HL-60/S4 treated with retinoic acid at 250 ng/mL for 4 days and 3 days (cell line): ENCODE measurements around the gene PRKD2.
"Not testable (repeated sequence)": the region's sequence is repeated elsewhere in the genome, so short reads cannot be mapped to it uniquely, and the experiment has no call there.

ENCODE experiments used
- in situ Hi-C: fragments of 300-500 bp; cut with MboI; formaldehyde crosslinking; loops from 2 replicates; pipeline ENCODE4 v1.7.0; 2022; ENCODE audit warnings: low sequenced_read_pairs

PRKD2 gene

GRCh38 chr19:46635920-46636761, 80.8 kb downstream of the PRKD2 start, which contains the start of gene GNG8:
Gene GNG8, minus strand, starts transcription at chr19:46636202. Its CDS starts 1,520 bp downstream, at chr19:46634682.
- in situ Hi-C loops = no loop called here

GRCh38 chr19:46634656-46635218, 82.2 kb downstream of the PRKD2 start:
- in situ Hi-C loops = no loop called here

- in situ Hi-C loops = no loop called here
Observed at GRCh38 chr19:46634045-46634655, 82.8 kb downstream of the PRKD2 start.

DNA sequence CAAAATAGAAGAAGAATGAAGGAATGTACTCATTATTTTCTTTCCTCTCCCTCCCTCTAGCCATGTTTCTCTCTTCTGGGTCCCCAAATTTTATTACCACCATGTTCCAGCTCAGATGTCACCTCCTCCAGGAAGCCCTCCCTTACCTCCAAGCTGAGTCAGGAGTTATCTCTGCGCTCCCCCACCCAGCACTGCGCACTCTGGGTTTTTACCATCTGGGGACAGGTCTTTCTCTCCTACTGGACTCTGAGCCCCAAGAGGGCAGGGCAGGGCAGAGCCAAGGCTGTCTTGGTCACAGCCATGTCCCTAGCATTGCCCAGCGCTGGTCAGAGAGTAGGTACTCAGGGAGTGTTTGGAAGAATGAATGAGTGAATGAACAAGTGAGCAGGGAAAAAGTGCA, 83.8 kb downstream of the PRKD2 start:
- in situ Hi-C loops = no loop called here

GRCh38 chr19:46631481-46631880, 85.4 kb downstream of the PRKD2 start:
- in situ Hi-C loops = no loop called here

DNA sequence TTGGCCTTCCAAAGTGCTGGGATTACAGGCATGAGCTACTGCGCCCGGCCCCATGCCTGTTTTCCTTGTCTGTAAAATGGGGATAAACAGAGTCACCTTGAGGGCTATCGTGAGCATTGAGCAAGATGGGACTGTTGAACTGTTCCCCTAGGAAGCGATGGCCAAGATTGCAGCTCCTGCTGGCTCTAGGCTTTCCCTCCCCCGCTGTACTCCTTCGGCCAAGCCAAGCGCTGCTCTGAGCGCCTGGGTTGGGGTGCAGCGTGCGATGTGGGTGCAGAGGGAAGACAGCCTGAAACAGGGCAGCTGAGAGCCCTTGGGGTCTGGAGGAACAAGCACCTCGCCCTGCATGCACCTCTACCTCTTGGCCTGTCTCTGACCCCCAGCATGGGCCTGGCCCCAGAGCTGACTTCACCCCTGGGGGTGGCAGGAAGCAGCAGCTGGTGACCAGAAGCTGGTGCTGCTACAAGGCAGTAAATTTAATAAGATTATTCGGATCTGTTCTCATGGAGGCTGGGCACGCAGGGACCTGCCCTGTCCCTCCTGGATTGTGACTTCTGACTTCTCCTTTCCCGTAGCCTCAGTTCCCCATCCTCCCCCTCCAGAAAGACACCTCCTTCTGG, 86.2 kb downstream of the PRKD2 start:
- in situ Hi-C loops = no loop called here

DNA sequence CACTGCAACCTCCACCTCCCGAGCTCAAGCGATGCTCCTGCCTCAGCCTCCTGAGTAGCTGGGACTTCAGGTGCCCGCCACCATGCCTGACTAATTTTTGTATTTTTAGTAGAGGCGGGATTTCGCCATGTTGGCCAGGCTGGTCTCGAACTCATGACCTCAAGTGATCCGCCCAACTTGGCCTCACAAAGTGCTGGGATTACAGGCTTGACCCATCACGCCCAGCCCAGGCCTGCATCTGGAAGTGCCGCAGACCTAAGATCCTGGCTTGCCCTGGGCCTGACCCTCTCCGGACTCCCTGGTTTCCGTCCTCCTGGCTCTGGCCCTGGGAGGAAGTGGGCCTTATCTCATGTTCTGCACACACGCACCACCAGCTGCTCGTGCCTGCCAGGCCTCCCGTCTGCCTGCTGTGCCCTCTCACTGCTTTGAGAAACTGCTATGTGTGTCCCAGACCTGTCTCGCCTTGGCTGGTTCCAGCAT, 87.3 kb downstream of the PRKD2 start:
- in situ Hi-C loops = no loop called here

DNA sequence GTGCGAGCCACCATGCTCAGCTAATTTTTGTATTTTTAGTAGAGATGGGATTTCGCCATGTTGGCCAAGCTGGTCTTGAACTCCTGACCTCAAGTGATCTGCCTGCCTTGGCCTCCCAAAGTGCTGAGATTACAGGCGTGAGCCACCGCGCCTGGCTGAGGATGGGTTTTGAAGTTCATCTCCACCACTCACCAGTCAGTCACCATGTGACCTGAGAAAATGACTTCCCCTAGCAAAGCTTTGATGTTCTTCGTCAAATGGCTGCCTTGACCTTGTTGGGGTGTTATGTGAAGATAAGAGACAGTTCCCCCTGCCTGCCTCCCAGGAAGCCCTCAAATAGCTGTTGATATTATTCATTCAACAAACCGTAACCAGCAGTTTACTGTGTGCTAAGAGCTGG, 87.9 kb downstream of the PRKD2 start:
- in situ Hi-C loops = not testable (repeated sequence)

DNA sequence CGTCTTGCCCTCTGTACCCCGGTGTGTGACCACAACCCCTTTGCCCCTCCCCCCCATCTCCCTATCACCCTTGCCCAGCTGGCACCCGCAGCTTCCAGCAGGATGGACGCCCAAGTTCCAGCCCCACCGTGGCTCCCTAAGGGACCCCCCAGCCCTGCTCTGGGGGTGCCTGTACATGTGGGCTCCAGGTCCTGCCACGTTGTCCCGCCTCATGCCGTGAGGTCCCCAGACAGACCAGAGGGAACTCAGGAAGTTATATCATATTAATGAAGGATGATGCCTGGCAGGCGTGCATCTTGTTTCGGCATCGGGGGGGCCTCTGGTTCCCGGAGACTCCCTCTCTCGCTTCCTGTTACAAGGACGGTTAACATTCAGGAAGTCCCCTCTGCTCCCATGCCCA, 90.5 kb downstream of the PRKD2 start:
- in situ Hi-C loops = no loop called here

- in situ Hi-C loops = no loop called here
Observed at GRCh38 chr19:46625731-46626130, 91.2 kb downstream of the PRKD2 start.

- in situ Hi-C loops = no loop called here
Observed at GRCh38 chr19:46624958-46625661, 91.8 kb downstream of the PRKD2 start, which contains the start of gene PTGIR. Gene PTGIR, minus strand, starts transcription at chr19:46625089. Its CDS starts 864 bp downstream, at chr19:46624225.
